ENCODE measurements around the gene SLC25A34. TPM values are rescaled to one million over a fixed set of nuclear protein-coding genes. Genes with fewer than 3 reads are reported as not detected.

SLC25A34 gene
- total RNA-seq, 3 donors from 2014 or later (not counting 1 experiment from before 2014, with no cell fraction given) = 0.73 to 1.8 (median 1.6) TPM

GRCh38 chr1:15726508-15726907 lies 9.6 kb upstream of the SLC25A34 start:
- intact Hi-C loops (cut with micrococcal nuclease) = no loop called here
- TF ChIP-seq CTCF (IDR thresholded peaks at IDR 0.05) = no peak
- H3K27me3 ChIP-seq (ENCODE audit: control insufficient read depth, insufficient read depth, low read length) = no peaks in the 10 kb centered on the region
- 98% methylated on average over 9 of the region's 9 CpGs for WGBS (ENCODE audit: insufficient coverage)
- H3K27me3 Mint-ChIP-seq (ENCODE audit: low read depth in 2 of 2) = no peaks in the 10 kb centered on the region
- H3K27ac Mint-ChIP-seq = no peak overlapping the region
- H3K27ac ChIP-seq (ENCODE audit: low read length) = no peak overlapping the region
- no peak overlapping the region for H3K4me3 ChIP-seq (ENCODE audit: low read length)
- H3K9me3 ChIP-seq (ENCODE audit: control insufficient read depth, insufficient read depth, low read length) = no peaks in the 10 kb centered on the region
- H3K9me3 Mint-ChIP-seq = no peaks in the 10 kb centered on the region
- no peaks in the 10 kb centered on the region for H3K36me3 Mint-ChIP-seq
- no peaks in the 10 kb centered on the region for H3K4me1 ChIP-seq (ENCODE audit: control insufficient read depth, insufficient read depth, low read length)
- DNase-seq (no peak), ATAC-seq (no peak)
- no peaks in the 10 kb centered on the region for H3K4me1 Mint-ChIP-seq
- peaks cover 61% of the 10 kb centered on the region for H3K36me3 ChIP-seq (ENCODE audit: control insufficient read depth, insufficient read depth, low read length)
- H3K4me3 Mint-ChIP-seq = no peak overlapping the region

- no peak for ATAC-seq
- peaks cover 63% of the 10 kb centered on the region for H3K36me3 ChIP-seq (ENCODE audit: control insufficient read depth, insufficient read depth, low read length)
- intact Hi-C loops (cut with micrococcal nuclease) = no loop called here
These were observed 9.0 kb upstream of the SLC25A34 start for GRCh38 chr1:15727021-15727420.

GRCh38 chr1:15727424-15727823 lies 8.6 kb upstream of the SLC25A34 start:
- Mint-ChIP-seq H3K27ac (no peak overlapping the region), H3K4me1 (no peaks in the 10 kb centered on the region), H3K36me3 (no peaks in the 10 kb centered on the region), H3K4me3 (no peak overlapping the region), H3K27me3 (ENCODE audit: low read depth in 2 of 2) (no peaks in the 10 kb centered on the region), H3K9me3 (no peaks in the 10 kb centered on the region)
- Histone ChIP-seq H3K4me1 (ENCODE audit: control insufficient read depth, insufficient read depth, low read length) (no peaks in the 10 kb centered on the region), H3K36me3 (ENCODE audit: control insufficient read depth, insufficient read depth, low read length) (peaks cover 66% of the 10 kb centered on the region), H3K9me3 (ENCODE audit: control insufficient read depth, insufficient read depth, low read length) (no peaks in the 10 kb centered on the region), H3K27ac (ENCODE audit: low read length) (no peak overlapping the region), H3K27me3 (ENCODE audit: control insufficient read depth, insufficient read depth, low read length) (no peaks in the 10 kb centered on the region), H3K4me3 (ENCODE audit: low read length) (no peak overlapping the region)
- ATAC-seq = no peak
- 97% methylated on average over 13 of the region's 13 CpGs for WGBS (ENCODE audit: insufficient coverage)
- TF ChIP-seq CTCF (IDR thresholded peaks at IDR 0.05) = no peak
- no peak for DNase-seq
- intact Hi-C loops (cut with micrococcal nuclease) = no loop called here

More at GRCh38 chr1:15727021-15727420, 9.0 kb upstream of the SLC25A34 start:
- no peak for DNase-seq
- no peak overlapping the region for H3K27ac ChIP-seq (ENCODE audit: low read length)
- no peaks in the 10 kb centered on the region for H3K9me3 ChIP-seq (ENCODE audit: control insufficient read depth, insufficient read depth, low read length)
- H3K27me3 ChIP-seq (ENCODE audit: control insufficient read depth, insufficient read depth, low read length) = no peaks in the 10 kb centered on the region
- Mint-ChIP-seq H3K36me3 (no peaks in the 10 kb centered on the region), H3K4me3 (no peak overlapping the region), H3K27me3 (ENCODE audit: low read depth in 2 of 2) (no peaks in the 10 kb centered on the region), H3K27ac (no peak overlapping the region), H3K9me3 (no peaks in the 10 kb centered on the region), H3K4me1 (no peaks in the 10 kb centered on the region)
- 97% methylated on average over 21 of the region's 21 CpGs for WGBS (ENCODE audit: insufficient coverage)
- no peak for TF ChIP-seq CTCF (IDR thresholded peaks at IDR 0.05)
- H3K4me3 ChIP-seq (ENCODE audit: low read length) = no peak overlapping the region
- H3K4me1 ChIP-seq (ENCODE audit: control insufficient read depth, insufficient read depth, low read length) = no peaks in the 10 kb centered on the region

GRCh38 chr1:15727866-15728534 lies 8.1 kb upstream of the SLC25A34 start:
- no peak for DNase-seq
- no peak overlapping the region for H3K27ac Mint-ChIP-seq
- ATAC-seq = no peak
- H3K4me3 ChIP-seq (ENCODE audit: low read length) = no peak overlapping the region
- intact Hi-C loops (cut with micrococcal nuclease) = no loop called here
- 96% methylated on average over 23 of the region's 23 CpGs for WGBS (ENCODE audit: insufficient coverage)
- no peaks in the 10 kb centered on the region for H3K9me3 Mint-ChIP-seq
- TF ChIP-seq CTCF (IDR thresholded peaks at IDR 0.05) = no peak
- no peaks in the 10 kb centered on the region for H3K4me1 ChIP-seq (ENCODE audit: control insufficient read depth, insufficient read depth, low read length)
- no peaks in the 10 kb centered on the region for H3K4me1 Mint-ChIP-seq
- no peaks in the 10 kb centered on the region for H3K36me3 Mint-ChIP-seq
- H3K36me3 ChIP-seq (ENCODE audit: control insufficient read depth, insufficient read depth, low read length) = peaks cover 60% of the 10 kb centered on the region
- H3K27ac ChIP-seq (ENCODE audit: low read length) = no peak overlapping the region
- H3K27me3 Mint-ChIP-seq (ENCODE audit: low read depth in 2 of 2) = no peaks in the 10 kb centered on the region
- no peak overlapping the region for H3K4me3 Mint-ChIP-seq
- no peaks in the 10 kb centered on the region for H3K9me3 ChIP-seq (ENCODE audit: control insufficient read depth, insufficient read depth, low read length)
- H3K27me3 ChIP-seq (ENCODE audit: control insufficient read depth, insufficient read depth, low read length) = no peaks in the 10 kb centered on the region
